ENCODE measurements around the gene RANBP6. TPM values are rescaled to one million over a fixed set of nuclear protein-coding genes. Genes with fewer than 3 reads are reported as not detected.
A peak's percentile ranks its signal among the peaks of the same experiment; 100 is the strongest.
"Not testable (repeated sequence)": the region's sequence is repeated elsewhere in the genome, so short reads cannot be mapped to it uniquely, and the experiment has no call there.

Gene RANBP6
- 10 to 100 TPM; 17.1 to 65.5 (median 24.1) TPM for total RNA-seq
- polyA plus RNA-seq = 10 to 100 TPM in 1 of 2 donors, 1 to 10 TPM in 1; 7.7 to 33.3 TPM
- long read RNA-seq, donor 1, full-length matches to known transcripts = 25 of 25 reads
- long read RNA-seq, donor 1, partial matches to known transcripts = 0 of 25 reads
- long read RNA-seq, donor 1, other reads (novel, unspliced or antisense) = 0 of 25 reads
- long read RNA-seq, donor 2, full-length matches to known transcripts = 111 of 111 reads
- long read RNA-seq, donor 2, partial matches to known transcripts = 0 of 111 reads
- long read RNA-seq, donor 2, other reads (novel, unspliced or antisense) = 0 of 111 reads
- long read RNA-seq, donor 3, full-length matches to known transcripts = 97 of 97 reads
- long read RNA-seq, donor 3, partial matches to known transcripts = 0 of 97 reads
- long read RNA-seq, donor 3, other reads (novel, unspliced or antisense) = 0 of 97 reads

DNA sequence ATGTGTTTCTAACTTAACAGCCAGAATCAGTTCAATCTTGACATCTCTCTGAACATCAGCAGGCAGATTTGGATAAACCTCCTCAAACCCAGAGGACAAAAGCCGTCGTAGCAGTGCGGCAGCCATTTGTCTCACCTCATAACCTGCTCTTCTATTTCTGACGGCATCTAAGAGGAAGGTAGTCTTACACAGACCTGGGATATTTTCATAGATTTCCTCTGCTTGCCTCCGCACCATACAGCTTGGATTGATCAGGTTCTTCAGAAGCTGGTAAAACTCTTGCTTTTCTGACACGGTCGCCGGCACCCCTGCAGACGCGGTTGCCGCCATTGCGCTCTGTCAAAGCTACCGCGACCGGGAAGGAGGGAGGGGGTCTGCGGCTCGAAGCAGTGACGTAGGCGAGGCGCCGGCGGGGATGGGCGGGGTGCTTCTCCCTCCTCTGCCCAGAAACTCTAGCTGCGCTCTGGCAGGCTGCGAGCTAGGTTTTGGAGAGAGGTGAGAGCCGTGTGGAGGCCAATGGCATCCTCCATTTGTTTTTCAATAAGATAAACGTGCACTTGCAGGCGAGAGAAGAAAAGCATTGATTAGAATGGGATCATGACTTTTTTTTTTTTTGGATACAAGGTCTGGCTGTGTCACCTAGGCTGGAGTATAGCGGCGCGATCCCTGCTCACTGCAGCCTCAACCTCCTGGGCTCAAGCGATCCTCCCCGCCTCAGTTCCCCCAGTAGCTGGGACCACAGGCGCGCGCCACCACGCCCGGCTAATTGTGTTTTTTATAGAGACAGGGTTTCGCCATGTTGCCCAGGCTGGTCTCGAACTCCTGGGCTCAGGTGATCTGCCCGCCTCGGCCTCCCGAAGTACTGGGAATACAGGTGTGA lies at the start of gene RANBP6:
Gene RANBP6 (minus strand): TSS at position 347 of the 880 bp plus-strand sequence. CDS start 17 bp downstream, at position 330.
- H3K4me1 ChIP-seq = peaks cover 0 to 40% (median 28%) of the 10 kb centered on the region in 12 donors
- peak; percentile 92 to 95 (median 93) for DNase-seq
- H3K27me3 ChIP-seq = no peaks in the 10 kb centered on the region
- peak within 1 kb of the TSS; percentile 59 to 82 (median 74) for H3K4me3 ChIP-seq
- intact Hi-C loops (cut with DNase I) = loop anchor here in 2 of 10 donors (5.0 kb wide), 2 partner anchors 68 to 388 kb away; partner anchors contain the start of gene RIC1 (in 1 of the 2)
- peaks cover 0 to 30% (median 13%) of the 10 kb centered on the region in 9 donors for H3K36me3 ChIP-seq
- TF ChIP-seq, protein P1, sequence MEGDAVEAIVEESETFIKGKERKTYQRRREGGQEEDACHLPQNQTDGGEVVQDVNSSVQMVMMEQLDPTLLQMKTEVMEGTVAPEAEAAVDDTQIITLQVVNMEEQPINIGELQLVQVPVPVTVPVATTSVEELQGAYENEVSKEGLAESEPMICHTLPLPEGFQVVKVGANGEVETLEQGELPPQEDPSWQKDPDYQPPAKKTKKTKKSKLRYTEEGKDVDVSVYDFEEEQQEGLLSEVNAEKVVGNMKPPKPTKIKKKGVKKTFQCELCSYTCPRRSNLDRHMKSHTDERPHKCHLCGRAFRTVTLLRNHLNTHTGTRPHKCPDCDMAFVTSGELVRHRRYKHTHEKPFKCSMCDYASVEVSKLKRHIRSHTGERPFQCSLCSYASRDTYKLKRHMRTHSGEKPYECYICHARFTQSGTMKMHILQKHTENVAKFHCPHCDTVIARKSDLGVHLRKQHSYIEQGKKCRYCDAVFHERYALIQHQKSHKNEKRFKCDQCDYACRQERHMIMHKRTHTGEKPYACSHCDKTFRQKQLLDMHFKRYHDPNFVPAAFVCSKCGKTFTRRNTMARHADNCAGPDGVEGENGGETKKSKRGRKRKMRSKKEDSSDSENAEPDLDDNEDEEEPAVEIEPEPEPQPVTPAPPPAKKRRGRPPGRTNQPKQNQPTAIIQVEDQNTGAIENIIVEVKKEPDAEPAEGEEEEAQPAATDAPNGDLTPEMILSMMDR (IDR thresholded peaks at IDR 0.05) = peak in 1 of 12 donors; percentile 16
- TF ChIP-seq POLR2A (IDR thresholded peaks at IDR 0.05) = peak in 1 of 2 donors; percentile 48
- no peaks in the 10 kb centered on the region for H3K9me3 ChIP-seq
- WGBS, 4 donors = 8 to 17% (median 10%) methylated on average over 42 to 43 of the region's 43 CpGs
- H3K27ac ChIP-seq = peak within 1 kb of the TSS in 11 of 12 donors; percentile 73 to 91 (median 82)
- ATAC-seq = peak; percentile 99 to 100 (median 100)

DNA sequence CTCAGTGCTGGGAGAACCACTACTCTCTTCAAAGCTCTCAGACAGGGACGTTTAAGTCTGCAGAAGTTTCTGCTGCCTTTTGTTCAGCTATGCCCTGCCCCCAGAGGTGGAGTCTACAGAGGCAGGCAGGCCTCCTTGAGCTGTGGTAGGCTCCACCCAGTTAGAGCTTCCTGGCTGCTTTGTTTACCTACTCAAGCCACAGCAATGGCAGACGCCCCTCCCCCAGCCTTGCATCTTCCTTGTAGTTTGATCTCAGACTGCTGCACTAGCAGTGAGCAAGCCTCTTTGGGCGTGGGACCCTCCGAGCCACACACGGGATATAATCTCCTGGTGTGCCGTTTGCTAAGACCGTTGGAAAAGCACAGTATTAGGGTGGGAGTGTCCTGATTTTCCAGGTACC lies 47.7 kb upstream of the RANBP6 start:
- WGBS, 4 donors = 86 to 91% (median 87%) methylated on average over 4 to 7 of the region's 7 CpGs
- H3K4me3 ChIP-seq; H3K36me3 ChIP-seq; intact Hi-C loops (cut with DNase I); H3K9me3 ChIP-seq; ATAC-seq; H3K4me1 ChIP-seq; H3K27ac ChIP-seq; DNase-seq: not testable (repeated sequence)
- peaks cover 0 to 16% (median 0%) of the 10 kb centered on the region in 9 donors for H3K27me3 ChIP-seq

- DNase-seq = no peak
- intact Hi-C loops (cut with DNase I) = loop anchor here (1.0 to 10.0 kb wide), 9 partner anchors 49 to 253 kb away; no protein-coding TSS in a partner anchor
These were observed 40.2 kb upstream of the RANBP6 start for GRCh38 chr9:6055666-6056065.

GRCh38 chr9:6055216-6055615 lies 39.8 kb upstream of the RANBP6 start:
- Histone ChIP-seq H3K9me3 (peaks cover 0 to 3% (median 0%) of the 10 kb centered on the region in 12 donors), H3K4me1 (no peaks in the 10 kb centered on the region), H3K36me3 (no peaks in the 10 kb centered on the region), H3K4me3 (no peak overlapping the region), H3K27me3 (no peaks in the 10 kb centered on the region), H3K27ac (no peak overlapping the region)
- no peak for TF ChIP-seq POLR2A (IDR thresholded peaks at IDR 0.05)
- TF ChIP-seq, protein P1 (IDR thresholded peaks at IDR 0.05) = peak; percentile 33 to 64 (median 52)
- intact Hi-C loops (cut with DNase I) = loop anchor here (1.0 to 10.0 kb wide), 9 partner anchors 50 to 254 kb away; no protein-coding TSS in a partner anchor
- WGBS, 4 donors = 29 to 44% (median 40%) methylated on average over 2 of the region's 2 CpGs
- DNase-seq = no peak
- peak in 3 of 4 donors; percentile 63 to 89 (median 74) for ATAC-seq

More at GRCh38 chr9:6055666-6056065, 40.2 kb upstream of the RANBP6 start:
- H3K27me3 ChIP-seq = no peaks in the 10 kb centered on the region
- H3K27ac ChIP-seq = no peak overlapping the region
- H3K4me1 ChIP-seq = no peaks in the 10 kb centered on the region
- H3K36me3 ChIP-seq = no peaks in the 10 kb centered on the region
- ATAC-seq = no peak
- peaks cover 0 to 3% (median 0%) of the 10 kb centered on the region in 12 donors for H3K9me3 ChIP-seq
- no peak overlapping the region for H3K4me3 ChIP-seq
- 48 to 56% (median 52%) methylated on average over 3 of the region's 3 CpGs for WGBS, 4 donors
- no peak for TF ChIP-seq POLR2A (IDR thresholded peaks at IDR 0.05)
- TF ChIP-seq, protein P1 (IDR thresholded peaks at IDR 0.05) = no peak
